ENCODE data around the gene ZMYM4. TPM values are rescaled to one million over a fixed set of nuclear protein-coding genes. Genes with fewer than 3 reads are reported as not detected.

The ZMYM4 gene
- total RNA-seq, 2 donors from 2014 or later: 50.4 to 51.3 TPM

Other genes starting within 250 kb of the ZMYM4 start
- gene ZMYM6, start 236.8 kb upstream of the ZMYM4 start, total RNA-seq: 10 to 100 TPM; 20.8 to 21.4 TPM
- gene ZMYM1, start 189.3 kb upstream of the ZMYM4 start, total RNA-seq: 10 to 100 TPM; 12.8 to 14.4 TPM
- 100 to 1,000 TPM; 143 to 170 TPM for gene SFPQ, start 75.6 kb upstream of the ZMYM4 start, total RNA-seq

All from posterior vena cava (tissue), 2 donors.